GM18511 (cell line): ENCODE results near the gene ABCG1.

Experiments used
- ATAC-seq: cut with Tn5 transposase; IDR thresholded peaks from one replicate; pipeline ENCODE4 v1.9.1; 2021; ENCODE audit warnings: mild to moderate bottlenecking, moderate library complexity; ENCODE audit not compliant: unreplicated experiment

ABCG1 gene

DNA sequence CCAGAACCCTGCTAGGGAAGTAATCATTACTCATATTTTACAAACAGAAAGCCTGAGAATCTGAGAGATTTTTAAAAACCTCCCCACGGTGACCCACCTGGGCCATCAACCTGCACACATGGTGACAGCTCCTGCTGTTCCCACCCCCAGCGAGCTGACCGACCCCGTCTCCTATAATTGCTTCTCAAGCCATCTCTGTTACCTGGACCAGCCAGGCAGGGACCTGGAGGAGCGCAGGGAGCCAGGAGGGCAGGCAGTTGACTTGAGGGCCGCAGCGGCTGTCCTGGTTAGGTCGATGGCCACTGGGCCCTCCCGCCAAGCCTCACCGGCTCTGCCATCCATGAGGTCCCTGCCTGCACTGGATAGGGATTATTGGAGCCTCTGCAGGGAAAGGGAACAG lies 124.2 kb downstream of the ABCG1 start:
- ATAC-seq, result no peak

DNA sequence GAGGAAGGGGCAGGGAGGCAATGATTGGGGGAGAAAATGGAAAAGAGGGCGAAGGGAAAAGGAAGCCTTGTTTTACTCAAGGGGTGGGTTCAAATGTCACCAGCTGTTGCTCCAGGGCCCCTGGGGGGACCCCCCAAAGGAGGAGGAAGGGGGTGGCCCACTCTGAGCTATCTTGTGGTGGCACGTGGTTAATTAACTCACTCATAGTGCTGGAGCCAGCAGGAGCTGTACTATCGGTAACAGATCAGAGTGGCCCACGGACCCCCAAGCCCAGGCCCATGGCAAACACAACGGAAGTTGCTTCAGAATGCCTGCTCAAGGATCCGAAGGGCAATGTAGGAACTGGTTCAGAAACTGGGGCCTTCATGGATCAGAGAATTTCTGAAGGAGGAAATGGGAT lies 124.6 kb downstream of the ABCG1 start:
- no peak for ATAC-seq

DNA sequence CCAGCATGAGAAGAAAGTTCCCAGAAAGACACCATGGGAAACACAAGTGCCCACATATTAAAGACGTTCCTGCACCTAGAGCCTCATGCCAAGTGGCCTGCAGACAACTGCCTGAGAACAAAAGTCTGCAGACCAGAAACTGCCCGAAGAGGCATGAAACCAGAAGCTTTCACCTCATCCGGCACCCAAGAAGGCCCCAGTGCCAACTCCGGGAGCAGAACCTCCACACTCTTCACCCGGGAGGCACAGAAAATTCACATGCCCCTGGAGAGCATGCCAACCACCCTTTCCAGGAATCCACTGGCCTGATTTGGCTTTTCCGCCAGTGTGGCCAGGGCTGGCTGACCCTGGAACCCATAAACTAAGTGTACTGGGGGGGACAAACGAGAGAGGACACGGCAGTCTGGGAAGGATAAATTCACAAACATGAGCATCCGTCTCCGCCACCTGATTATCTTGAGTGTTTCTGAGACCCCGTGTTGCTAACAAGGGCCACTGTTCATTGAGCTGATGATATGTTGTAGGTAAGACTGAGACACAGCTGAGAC lies 125.1 kb downstream of the ABCG1 start:
- no peak for ATAC-seq

DNA sequence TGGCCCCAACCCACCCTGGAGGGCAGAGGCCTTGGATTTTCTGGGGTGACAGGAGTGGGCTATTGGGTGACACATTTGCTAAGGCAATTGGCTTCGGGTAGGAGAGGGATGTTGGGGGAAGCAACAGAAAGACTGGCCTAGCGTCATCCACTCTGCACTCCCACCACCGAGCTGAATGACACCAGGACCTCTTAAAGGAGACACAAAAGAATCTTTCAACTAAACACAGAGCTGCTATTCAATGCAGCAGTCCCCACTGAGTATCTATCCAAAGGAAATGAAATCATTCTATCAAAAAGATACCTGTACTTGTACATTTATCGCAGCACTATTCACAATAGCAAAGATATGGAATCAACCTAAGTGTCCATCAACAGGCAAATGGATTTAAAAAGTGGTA lies 125.7 kb downstream of the ABCG1 start:
- no peak for ATAC-seq

DNA sequence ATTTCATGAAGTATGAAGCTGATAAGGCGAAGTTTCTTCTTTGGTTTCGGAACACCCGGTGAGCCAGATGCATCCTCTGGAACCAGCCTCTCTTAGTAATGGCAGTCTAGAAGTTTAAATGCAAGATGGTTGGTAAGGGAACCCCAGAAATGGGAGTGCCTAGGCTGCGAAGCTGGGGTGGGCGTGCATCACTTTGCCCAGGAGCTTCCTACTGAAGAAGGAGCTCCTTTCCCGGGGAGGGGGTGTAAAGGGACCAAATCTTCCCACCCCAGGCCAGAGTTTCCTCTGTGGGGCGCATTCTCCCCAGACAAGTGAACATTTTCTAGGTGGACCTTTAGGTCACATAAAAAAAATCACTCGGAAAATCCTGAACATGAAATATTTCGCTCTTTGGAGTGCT lies 127.5 kb downstream of the ABCG1 start:
- no peak for ATAC-seq
